Epithelial cell of prostate (primary cell): Measurements from ENCODE around the gene IL24.
A peak's percentile ranks its signal among the peaks of the same experiment; 100 is the strongest.
"Not testable (repeated sequence)": the region's sequence is repeated elsewhere in the genome, so short reads cannot be mapped to it uniquely, and the experiment has no call there.

Experiments
- DNase-seq: peaks from one replicate; pipeline ENCODE4 v3.0.0-alpha.2; 2011; ENCODE audit warnings: low read depth, low spot score
- H3K27ac ChIP-seq: fragments of 450-650 bp; 2 replicates; pipeline ENCODE4 v1.5.1; 2017; ENCODE audit warnings: mild to moderate bottlenecking

Gene IL24, protein sequence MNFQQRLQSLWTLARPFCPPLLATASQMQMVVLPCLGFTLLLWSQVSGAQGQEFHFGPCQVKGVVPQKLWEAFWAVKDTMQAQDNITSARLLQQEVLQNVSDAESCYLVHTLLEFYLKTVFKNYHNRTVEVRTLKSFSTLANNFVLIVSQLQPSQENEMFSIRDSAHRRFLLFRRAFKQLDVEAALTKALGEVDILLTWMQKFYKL

DNA sequence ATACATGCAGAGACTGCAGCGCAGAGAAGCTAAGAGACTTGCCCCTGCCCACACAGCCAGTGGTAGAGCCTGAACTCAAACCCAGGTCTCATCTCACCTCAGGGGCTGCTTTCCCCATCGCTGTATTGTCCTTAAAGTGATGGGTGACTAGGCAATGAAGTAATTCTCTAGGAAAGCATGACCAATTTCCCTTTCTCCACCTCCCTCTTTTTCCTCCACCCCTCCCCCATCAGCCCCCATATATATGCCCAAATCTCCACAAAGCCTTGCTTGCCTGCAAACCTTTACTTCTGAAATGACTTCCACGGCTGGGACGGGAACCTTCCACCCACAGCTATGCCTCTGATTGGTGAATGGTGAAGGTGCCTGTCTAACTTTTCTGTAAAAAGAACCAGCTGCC lies at the start of gene IL24:
TSS of gene IL24 (plus strand) at position 269 of the 400 bp plus-strand sequence. CDS start 390 bp downstream, outside the sequence.
- DNase-seq = no peak
- peak within 1 kb of the TSS; percentile 91 for H3K27ac ChIP-seq

DNA sequence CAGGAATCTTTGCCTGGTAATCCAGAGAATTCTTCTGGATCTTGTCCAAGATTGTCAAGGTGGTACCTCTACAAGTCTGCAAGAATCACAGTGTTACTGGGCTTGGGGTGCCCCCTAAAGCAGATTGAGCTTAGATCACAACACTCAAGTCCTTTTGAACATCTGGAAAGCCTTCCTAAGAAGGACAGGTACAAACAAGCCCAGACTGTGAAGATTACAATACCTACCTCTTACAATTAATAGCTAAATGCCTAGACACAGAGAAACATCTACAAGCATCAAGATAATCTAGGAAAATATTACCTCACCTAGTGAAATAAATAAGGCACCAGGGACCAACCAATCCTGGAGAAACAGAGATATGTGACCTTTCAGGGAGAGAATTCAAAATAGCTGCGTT lies 49.3 kb upstream of the IL24 start:
- H3K27ac ChIP-seq = no peak overlapping the region
- no peak for DNase-seq

DNA sequence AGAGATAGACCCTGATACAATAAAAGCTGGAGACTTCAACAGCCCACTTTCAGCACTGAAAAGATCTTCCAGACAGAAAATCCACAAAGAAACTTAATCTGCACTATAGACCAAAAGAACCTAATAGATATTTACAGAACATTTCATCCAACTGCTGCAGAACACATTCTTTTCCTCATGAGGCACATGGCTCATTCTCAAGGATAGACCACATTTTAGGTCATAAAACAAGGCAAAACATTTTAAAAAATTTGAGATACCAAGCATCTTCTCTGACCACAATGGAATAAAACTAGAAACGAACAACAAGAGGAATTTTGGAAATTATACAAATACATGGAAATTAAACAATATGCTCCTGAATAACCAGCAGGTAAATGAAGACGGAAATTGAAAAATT lies 46.8 kb upstream of the IL24 start:
- H3K27ac ChIP-seq = no peak overlapping the region
- DNase-seq = no peak

DNA sequence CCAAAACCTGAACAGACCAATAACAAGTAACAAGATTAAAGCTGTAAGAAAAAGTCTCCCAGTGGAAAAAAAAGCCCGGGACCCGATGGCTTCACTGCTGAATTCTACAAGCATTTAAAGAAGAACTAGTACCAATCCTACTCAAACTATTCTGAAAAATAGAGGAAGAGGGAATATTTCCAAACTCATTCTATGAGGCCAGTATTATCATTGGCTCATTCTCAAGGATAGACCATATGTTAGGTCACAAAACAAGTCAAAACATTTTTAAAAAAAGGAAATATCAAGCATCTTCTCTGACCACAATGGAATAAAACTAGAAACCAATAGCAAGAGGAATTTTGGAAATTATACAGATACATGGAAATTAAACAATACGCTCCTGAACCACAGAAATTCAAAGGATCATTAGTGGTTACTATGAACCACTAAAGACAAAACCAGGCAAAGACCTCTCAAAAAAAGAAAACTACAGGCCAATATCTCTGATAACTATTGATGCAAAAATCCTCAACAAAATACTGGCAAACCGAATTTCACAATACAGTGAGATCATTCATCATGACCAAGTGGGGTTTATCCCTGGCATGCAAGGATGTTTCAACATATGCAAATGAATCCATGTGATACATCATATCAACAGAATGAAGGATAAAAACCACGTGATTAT lies 45.8 kb upstream of the IL24 start:
- no peak for DNase-seq
- H3K27ac ChIP-seq = no peak overlapping the region

DNA sequence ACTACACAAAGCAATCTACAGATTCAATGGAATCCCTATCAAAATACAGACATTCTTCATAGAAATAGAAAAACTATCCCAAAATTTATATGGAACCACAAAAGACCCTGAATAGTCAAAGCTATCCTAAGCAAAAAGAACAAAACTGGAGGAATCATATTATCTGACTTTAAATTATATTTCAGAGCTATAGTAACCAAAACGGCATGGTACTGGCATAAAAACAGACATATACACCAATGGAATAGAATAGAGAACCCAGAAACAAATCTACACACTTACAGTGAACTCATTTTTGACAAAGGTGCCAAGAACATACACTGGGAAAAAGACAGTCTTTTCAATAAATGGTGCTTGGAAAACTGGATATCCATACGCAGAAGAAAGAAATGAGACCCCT lies 44.6 kb upstream of the IL24 start:
- not testable (repeated sequence) for H3K27ac ChIP-seq, DNase-seq

DNA sequence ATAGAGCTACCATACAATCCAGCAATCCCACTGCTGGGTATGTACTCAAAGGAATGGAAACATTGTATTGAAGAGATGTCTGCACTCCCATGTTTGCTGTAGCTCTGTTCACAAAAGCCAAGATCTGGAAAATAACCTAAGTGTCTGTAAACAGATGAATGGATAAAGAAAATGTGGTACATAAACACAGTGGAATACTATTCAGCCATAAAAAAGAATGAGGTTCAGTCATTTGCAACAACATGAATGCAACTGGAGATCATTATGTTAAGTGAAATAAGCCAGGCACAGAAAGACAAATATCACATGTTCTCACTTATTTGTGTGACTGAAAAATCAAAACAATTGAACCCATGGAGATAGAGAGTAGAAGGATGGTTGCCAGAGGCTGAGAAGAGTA lies 43.5 kb upstream of the IL24 start:
- not testable (repeated sequence) for DNase-seq, H3K27ac ChIP-seq

DNA sequence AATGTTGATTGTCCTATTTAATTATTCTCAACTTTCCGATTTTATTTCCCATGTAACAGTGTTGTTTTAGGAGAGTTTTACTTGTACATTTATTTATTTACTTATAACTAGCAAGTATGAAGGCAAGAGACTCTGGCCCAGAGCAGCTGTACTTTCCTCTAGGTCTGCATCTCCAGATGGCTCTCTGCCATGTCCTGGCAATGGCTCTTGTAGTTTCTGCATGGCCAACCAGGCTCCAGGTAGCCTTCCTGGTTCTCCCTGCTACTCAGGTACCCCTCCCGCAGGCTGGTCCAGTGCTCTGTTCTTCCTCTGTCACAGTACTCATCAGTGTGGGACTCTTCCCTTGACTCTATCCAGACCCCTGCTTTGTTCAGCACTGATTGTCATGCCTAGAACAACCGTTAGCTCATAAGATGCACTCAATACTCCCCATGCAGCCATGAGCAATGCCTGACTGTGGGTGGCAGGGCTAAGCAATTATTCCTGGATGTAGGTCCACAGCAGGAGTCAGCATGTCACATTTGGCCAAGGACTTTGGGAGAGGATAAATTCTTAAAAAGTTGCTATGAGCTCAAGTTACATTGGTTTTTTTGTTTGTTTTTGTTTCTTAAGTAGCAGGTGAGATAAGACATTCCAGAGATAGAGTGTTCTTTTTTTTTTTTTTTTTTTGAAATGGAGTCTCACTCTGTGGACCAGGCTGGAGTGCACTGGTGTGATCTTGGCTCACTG lies 42.7 kb upstream of the IL24 start:
- H3K27ac ChIP-seq = no peak overlapping the region
- DNase-seq = no peak

DNA sequence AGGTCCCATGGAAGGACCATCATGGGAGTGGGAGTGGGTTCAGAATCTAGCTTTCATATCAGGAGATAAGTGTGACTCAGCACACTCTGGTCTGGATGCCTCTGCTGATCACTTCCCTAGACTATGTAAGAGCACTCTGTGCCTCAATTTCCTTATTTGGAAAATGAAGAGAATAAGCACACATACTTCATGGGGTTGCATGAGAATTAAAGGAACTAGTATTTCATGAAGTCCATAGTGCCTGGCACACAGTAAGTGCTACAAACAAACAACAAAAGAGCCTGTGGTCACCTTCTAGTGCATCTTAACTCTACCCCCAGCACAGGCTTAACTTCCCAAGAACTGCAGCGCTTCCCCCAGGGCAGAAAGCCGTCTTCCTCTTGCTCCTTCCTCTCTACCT lies 41.4 kb upstream of the IL24 start:
- H3K27ac ChIP-seq = no peak overlapping the region
- no peak for DNase-seq

DNA sequence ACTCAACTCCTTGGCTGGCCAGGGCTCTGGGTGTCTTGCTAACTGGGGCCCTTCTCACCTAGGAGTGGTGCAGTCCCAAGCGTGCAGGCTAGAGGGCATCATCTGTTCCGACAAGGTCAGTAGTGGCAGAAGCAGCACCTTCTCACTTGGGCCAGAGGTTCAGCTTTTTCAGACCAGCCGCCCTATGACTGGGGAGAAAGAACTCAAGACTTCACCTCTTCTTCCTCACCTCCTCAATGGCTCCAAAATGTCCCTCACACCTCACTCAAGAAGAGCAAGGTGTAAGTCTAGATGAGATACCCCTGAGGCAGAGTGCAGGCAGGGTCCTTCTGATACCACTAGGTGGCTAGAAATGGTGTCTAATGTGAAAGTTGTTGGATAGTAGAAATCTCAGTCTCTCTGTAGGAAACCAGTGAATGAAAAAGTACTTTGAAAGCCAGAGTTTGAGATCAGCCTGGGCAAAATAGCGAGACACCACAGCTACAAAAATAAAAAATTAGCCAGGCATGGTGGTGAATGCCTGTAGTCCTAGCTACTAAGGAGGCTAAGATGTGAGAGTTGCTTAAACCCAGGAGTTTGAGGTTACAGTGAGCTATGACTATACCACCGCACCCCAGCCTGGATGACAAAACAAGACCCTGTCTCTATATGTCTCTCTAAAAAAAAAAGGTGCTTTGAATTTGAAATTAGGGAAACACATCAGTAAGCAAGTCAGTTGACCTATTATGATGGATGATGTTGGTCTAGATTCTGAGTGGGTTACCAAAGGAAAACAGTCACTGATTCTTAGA lies 40.4 kb upstream of the IL24 start:
- no peak for DNase-seq
- H3K27ac ChIP-seq = no peak overlapping the region

DNA sequence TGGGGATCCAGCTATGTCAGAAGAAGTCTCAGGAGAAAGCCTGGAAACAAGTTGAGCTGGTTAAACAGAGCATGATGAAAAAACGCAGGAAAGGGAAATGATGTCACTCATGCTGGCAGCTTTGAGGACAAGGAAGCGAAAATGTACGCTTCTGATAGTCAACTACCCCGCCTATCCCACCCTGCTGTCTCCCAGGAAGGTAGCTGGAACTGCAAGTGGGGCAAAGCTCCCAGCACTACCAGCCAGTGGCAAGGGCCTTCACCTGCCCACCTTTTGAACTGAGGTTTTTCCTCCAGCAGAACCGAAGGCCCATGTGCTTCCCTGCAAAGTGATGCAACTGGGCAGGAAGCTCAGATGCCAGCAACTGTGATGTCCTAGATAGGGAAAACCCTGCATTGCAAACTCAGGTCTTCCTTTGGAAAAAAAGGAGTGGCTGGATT lies 38.1 kb upstream of the IL24 start:
- peak overlapping the region; percentile 12 for H3K27ac ChIP-seq
- no peak for DNase-seq

DNA sequence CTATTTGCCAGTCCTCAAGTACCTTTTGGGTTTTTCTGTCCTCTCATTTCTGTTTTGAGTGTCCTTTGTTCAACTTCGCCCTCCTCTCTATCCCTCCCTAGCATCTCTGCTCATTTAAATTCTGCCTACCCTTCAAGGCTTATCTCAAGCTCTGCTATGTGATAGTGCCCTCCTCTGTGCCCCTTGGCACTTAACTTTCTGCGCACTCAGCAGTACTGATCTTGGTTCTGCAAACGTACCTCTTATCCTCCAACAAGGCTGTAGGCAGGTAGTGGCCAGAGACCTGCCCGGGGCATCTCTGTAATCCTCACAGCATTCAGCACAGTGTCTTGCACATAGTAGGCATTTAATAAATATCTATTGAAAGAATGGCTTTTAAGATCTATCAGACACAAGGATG lies 37.1 kb upstream of the IL24 start:
- DNase-seq = no peak
- no peak overlapping the region for H3K27ac ChIP-seq

DNA sequence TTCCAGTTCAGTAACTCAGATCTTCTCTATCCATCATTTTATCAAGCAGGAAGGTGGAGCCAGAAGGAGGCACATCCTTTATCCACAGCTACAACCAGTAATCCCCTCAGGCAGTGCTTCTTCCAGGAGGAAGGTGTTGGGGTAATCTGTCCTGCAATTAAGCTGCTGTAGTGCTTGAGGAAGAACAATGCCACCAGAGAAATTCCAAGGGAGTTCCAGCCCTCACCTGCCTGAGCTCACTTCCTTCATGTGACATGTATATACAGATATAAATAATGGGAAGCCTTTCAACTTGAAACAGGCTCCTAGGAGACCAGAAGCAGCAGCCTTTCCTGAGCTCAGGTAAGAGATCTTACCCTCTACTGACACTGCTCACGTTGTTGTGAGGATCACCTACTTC lies 34.0 kb upstream of the IL24 start:
- no peak for DNase-seq
- no peak overlapping the region for H3K27ac ChIP-seq

DNA sequence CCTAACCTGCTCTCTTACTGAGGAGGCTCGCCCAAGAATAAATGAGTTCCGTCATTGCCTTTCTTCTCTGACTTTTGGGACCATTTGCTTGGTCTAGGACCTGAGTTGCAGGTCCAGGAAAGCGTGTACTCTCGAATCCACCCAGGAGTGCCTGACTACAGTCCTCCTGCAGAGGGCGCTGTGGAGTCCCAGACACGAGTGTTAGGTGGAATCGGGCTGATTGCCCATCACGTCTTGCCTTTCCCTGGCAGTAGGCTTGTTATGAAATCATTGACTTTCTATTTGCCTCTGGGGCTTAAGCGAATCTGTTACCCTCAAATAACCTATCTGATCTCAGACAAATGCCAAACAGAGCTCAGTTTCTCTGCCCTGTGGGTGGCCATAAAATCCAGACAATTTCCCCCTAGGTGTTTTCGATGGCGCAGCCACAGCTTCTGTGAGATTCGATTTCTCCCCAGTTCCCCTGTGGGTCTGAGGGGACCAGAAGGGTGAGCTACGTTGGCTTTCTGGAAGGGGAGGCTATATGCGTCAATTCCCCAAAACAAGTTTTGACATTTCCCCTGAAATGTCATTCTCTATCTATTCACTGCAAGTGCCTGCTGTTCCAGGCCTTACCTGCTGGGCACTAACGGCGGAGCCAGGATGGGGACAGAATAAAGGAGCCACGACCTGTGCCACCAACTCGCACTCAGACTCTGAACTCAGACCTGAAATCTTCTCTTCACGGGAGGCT lies 32.1 kb upstream of the IL24 start, which contains the start of gene IL20:
TSS of gene IL20 (plus strand) at position 685 of the 733 bp plus-strand sequence. CDS start 230 bp downstream, outside the sequence.
- H3K27ac ChIP-seq = peak within 1 kb of the TSS; percentile 34
- peak; percentile 66 for DNase-seq

DNA sequence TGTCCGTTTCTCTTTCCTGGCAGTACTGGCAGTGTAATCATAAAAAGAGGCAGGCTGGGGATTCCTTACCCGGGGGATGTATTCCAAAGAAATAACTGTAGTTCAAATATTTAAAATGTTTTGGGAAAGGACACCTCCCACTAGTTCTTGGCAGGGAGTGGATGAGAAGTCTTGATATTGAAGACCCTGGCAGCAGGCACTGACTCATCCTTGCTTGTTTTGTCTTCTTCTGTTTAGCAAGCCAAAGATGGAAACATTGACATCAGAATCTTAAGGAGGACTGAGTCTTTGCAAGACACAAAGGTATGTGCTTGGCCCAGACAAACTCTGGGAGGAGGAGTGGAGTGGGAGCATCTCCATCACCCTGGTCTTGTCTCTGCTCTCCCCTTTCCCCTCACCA lies 31.2 kb upstream of the IL24 start:
- no peak for DNase-seq

DNA sequence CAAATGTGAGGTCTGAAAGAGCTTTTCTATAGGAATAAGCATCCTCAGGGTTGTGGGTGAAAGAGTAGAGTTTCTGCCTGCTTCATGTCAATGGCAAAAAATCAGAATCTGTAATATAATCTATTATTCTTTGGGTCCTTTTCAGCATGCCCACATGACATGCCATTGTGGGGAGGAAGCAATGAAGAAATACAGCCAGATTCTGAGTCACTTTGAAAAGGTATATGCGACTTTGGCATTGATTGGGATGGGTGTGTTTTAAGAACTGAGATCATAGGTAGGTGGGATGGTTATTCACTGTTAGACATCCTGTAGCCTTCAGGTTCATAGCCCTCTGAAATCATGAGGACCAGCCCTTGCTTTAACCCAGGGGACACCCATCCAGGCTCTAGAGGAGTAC lies 30.0 kb upstream of the IL24 start:
- H3K27ac ChIP-seq = peak overlapping the region; percentile 72

More for the DNA sequence above, 31.2 kb upstream of the IL24 start:
- H3K27ac ChIP-seq = no peak overlapping the region

DNA sequence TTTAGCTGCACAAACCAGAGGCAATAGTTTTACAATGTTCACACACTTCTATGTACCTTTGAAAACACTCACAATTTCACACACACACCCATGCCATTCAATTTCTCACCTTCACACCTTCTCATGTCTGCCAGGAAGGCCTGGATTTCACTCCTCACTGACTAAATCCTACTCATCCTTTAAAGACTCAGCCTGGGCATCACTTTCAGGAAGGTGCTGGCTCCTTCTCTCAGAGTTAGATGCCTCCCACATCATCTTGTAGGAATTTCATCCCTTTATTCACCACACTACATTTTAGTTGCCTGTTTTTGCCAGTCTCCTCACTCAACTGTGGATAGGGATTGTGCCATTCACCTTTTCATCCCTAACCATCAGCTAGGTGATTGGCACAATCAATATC lies 29.5 kb upstream of the IL24 start:
- DNase-seq = no peak
- peak overlapping the region; percentile 72 for H3K27ac ChIP-seq

More for the DNA sequence above, 30.0 kb upstream of the IL24 start:
- no peak for DNase-seq

DNA sequence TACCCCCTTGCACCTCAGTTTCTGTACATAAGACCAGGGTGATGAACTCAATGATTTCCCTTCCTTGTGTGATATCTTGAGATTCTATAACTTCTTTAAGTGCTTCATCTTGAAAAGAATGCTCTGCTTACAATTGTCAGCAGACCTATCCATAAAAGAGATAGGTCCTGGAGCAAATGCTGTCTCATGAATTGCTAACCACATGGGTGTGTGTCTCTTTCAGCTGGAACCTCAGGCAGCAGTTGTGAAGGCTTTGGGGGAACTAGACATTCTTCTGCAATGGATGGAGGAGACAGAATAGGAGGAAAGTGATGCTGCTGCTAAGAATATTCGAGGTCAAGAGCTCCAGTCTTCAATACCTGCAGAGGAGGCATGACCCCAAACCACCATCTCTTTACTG lies 29.0 kb upstream of the IL24 start:
- no peak for DNase-seq
- H3K27ac ChIP-seq = peak overlapping the region; percentile 72

DNA sequence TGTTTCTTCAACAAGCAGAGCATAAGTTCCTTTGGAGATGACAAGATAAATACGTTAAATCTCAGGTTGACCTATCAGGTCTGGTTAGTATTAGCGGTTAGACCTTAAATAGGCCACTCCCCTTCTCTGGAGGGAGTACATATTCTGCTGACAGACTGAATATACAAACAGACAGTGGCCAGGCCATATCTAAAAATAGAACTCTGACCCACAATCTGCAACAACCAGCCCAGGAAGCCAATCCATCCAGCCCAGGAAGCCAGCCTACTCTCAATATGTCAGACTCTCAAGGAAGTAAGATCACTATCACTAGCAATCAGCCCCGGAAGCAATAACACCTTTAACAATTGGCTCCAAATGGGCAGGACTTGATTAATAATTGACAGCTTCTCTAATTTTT lies 25.1 kb upstream of the IL24 start:
- no peak for DNase-seq
- no peak overlapping the region for H3K27ac ChIP-seq

DNA sequence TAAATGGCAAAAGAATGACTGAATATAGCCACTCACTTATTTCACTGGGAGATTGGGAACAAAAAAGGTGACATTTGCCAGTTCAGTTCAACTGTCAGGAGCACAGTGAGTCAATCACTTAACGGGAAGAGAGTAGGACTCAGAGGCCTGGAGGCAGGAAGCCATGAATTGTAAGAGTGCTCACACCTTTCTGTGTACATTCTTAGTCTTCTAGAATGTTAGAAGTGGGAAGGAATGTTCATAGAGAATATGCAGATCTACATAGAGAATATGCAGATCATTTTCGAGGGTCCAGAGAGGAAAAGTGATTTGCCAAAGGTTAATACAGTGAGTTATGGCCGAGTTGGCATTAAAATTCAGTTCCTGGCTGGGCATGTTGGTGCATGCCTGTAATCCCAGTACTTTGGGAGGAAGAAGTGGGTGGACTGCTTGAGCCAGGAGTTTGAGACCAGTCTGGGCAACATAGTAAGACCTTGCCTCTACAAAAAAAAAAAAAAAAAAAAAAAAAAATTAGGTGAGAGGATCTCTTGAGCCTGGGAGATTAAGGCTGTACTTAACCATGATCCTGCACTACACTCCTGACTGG lies 23.5 kb upstream of the IL24 start:
- no peak for DNase-seq
- peak overlapping the region; percentile 71 for H3K27ac ChIP-seq
